ENCODE results near the gene TBXAS1. TPM values are rescaled to one million over a fixed set of nuclear protein-coding genes. Genes with fewer than 3 reads are reported as not detected.

Gene TBXAS1
- total and polyA plus RNA-seq, 4 donors, result 4.1 to 22.4 (median 12.2) TPM

- Histone ChIP-seq H3K27ac (ENCODE audit: low read depth in 1 of 2, low read length in 2 of 2) (no peak overlapping the region), H3K36me3 (ENCODE audit: control insufficient read depth in 4 of 4, insufficient read depth in 3 of 4, low read depth in 1 of 4, low read length in 3 of 4) (no peaks in the 10 kb centered on the region), H3K27me3 (ENCODE audit: control insufficient read depth in 4 of 4, insufficient read depth in 4 of 4, low read length in 3 of 4) (no peaks in the 10 kb centered on the region), H3K9me3 (ENCODE audit: control insufficient read depth in 4 of 4, low read length in 3 of 4) (no peaks in the 10 kb centered on the region), H3K4me1 (ENCODE audit: control insufficient read depth in 4 of 4, insufficient read depth in 4 of 4, low read length in 3 of 4) (peaks cover 0 to 2% (median 0%) of the 10 kb centered on the region in 4 donors), H3K4me3 (ENCODE audit: low read depth in 1 of 3, low read length in 3 of 3) (no peak overlapping the region), H3K9ac (ENCODE audit: low read depth in 1 of 2, low read length in 2 of 2) (no peak overlapping the region)
- TF ChIP-seq FOXA2 (IDR thresholded peaks at IDR 0.05) (no peak), ATF3 (IDR thresholded peaks at IDR 0.05) (no peak), HNF4A (conservative IDR thresholded peaks at IDR 0.05) (no peak), CTCF (IDR thresholded peaks at IDR 0.05; ENCODE audit: low read depth, low read length, missing input control) (no peak), YY1 (IDR thresholded peaks at IDR 0.05) (no peak), RAD21 (IDR thresholded peaks at IDR 0.05) (no peak)
- WGBS, result 84% methylated on average over 9 of the region's 9 CpGs
- no peak for DNase-seq (ENCODE audit: low spot score)
Measured at GRCh38 chr7:139825666-139826290, 3.3 kb upstream of the TBXAS1 start.

- peak; percentile 60 to 61 for TF ChIP-seq RAD21 (IDR thresholded peaks at IDR 0.05)
- no peak for TF ChIP-seq ATF3 (IDR thresholded peaks at IDR 0.05)
- no peak overlapping the region for H3K9ac ChIP-seq (ENCODE audit: low read depth in 1 of 2, low read length in 2 of 2)
- no peaks in the 10 kb centered on the region for H3K36me3 ChIP-seq (ENCODE audit: control insufficient read depth in 4 of 4, insufficient read depth in 3 of 4, low read depth in 1 of 4, low read length in 3 of 4)
- H3K27ac ChIP-seq (ENCODE audit: low read depth in 1 of 2, low read length in 2 of 2), result no peak overlapping the region
- peaks cover 0 to 2% (median 0%) of the 10 kb centered on the region in 4 donors for H3K4me1 ChIP-seq (ENCODE audit: control insufficient read depth in 4 of 4, insufficient read depth in 4 of 4, low read length in 3 of 4)
- H3K4me3 ChIP-seq (ENCODE audit: low read depth in 1 of 3, low read length in 3 of 3), result no peak overlapping the region
- H3K9me3 ChIP-seq (ENCODE audit: control insufficient read depth in 4 of 4, low read length in 3 of 4), result no peaks in the 10 kb centered on the region
- no peaks in the 10 kb centered on the region for H3K27me3 ChIP-seq (ENCODE audit: control insufficient read depth in 4 of 4, insufficient read depth in 4 of 4, low read length in 3 of 4)
- DNase-seq (ENCODE audit: low spot score), result no peak
Measured at GRCh38 chr7:139827042-139827441, 2.0 kb upstream of the TBXAS1 start.

GRCh38 chr7:139828446-139828845 lies 618 bp upstream of the TBXAS1 start:
- Histone ChIP-seq H3K36me3 (ENCODE audit: control insufficient read depth in 4 of 4, insufficient read depth in 3 of 4, low read depth in 1 of 4, low read length in 3 of 4) (no peaks in the 10 kb centered on the region), H3K27me3 (ENCODE audit: control insufficient read depth in 4 of 4, insufficient read depth in 4 of 4, low read length in 3 of 4) (no peaks in the 10 kb centered on the region), H3K9me3 (ENCODE audit: control insufficient read depth in 4 of 4, low read length in 3 of 4) (no peaks in the 10 kb centered on the region), H3K9ac (ENCODE audit: low read depth in 1 of 2, low read length in 2 of 2) (no peak overlapping the region), H3K4me1 (ENCODE audit: control insufficient read depth in 4 of 4, insufficient read depth in 4 of 4, low read length in 3 of 4) (peaks cover 0 to 2% (median 0%) of the 10 kb centered on the region in 4 donors), H3K27ac (ENCODE audit: low read depth in 1 of 2, low read length in 2 of 2) (no peak overlapping the region), H3K4me3 (ENCODE audit: low read depth in 1 of 3, low read length in 3 of 3) (no peak overlapping the region)
- no peak for DNase-seq (ENCODE audit: low spot score)
- 90% methylated on average over 2 of the region's 2 CpGs for WGBS
- TF ChIP-seq ZBTB33 (IDR thresholded peaks at IDR 0.05), result no peak
- no peak for TF ChIP-seq HNF4G (IDR thresholded peaks at IDR 0.05)
- TF ChIP-seq HNF4A (conservative IDR thresholded peaks at IDR 0.05), result no peak
- no peak for TF ChIP-seq REST (IDR thresholded peaks at IDR 0.05)
- no peak for TF ChIP-seq JUND (IDR thresholded peaks at IDR 0.05)
- TF ChIP-seq SP1 (IDR thresholded peaks at IDR 0.05), result no peak
- no peak for TF ChIP-seq GABPA (IDR thresholded peaks at IDR 0.05 in 1 of 2, conservative IDR thresholded peaks at IDR 0.05 in 1 of 2)
- no peak for TF ChIP-seq FOXA2 (IDR thresholded peaks at IDR 0.05)

All from liver (tissue), 9 donors.